DMS79 (cell line): ENCODE results near the gene C6orf132.

Experiments used
- DNase-seq: peaks from one replicate; lab custom pipeline; 2025; lab: John Stamatoyannopoulos, UW

C6orf132 gene

GRCh38 chr6:42104804-42105125, 37.7 kb downstream of the C6orf132 start:
- no peak for DNase-seq

DNA sequence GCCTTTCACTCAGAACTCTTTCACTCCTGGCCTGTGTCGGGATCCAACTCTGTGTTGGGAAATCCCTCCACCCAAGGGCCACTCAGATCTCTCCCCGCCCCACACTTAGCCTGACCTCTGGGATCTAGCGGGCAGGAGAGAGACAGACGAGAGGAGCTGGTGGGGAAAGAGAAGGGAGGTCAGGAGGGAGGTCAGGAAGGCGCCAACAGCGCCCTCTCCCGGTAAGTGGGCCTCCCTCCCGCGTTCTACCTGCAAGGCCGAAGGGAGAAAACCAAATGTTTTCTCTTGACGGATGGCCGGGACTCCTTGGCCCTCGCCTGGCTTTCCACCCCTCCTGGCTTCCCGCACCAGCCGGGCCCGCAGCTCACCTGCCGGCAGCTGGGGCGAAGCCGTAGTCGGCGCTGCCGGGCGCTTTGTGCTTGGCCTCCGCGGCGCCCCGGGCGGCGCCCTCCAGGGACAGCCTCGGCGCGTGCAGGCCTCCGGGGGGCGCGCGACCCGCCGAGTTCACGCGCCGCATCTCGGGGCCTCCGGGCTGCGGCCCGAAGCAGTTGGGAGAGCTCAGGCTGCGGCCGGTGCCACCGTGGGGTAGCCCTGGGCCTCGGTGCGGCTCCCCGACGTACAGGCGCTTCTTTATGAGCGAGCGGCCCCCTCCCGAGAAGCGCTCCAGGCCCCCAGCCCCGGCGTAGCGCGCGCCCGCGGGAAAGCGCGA, 38.2 kb downstream of the C6orf132 start:
- no peak for DNase-seq

DNA sequence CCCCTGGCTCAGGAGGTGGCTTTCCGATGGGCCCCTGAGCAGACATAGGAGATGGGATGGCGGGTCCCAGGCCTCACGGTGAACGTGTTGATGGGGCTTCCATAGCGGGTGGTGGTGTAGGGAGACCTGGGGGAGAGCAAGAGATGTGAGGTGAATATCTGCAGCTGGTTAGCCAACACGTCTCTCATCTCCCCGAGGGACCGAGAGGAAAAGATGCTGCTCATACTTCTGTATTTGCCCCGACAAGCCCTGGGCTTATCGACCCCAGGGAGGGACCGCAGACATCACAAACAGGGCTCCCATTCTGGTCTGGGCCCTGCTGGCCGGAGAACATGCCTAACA, 38.7 kb downstream of the C6orf132 start:
- DNase-seq = no peak

DNA sequence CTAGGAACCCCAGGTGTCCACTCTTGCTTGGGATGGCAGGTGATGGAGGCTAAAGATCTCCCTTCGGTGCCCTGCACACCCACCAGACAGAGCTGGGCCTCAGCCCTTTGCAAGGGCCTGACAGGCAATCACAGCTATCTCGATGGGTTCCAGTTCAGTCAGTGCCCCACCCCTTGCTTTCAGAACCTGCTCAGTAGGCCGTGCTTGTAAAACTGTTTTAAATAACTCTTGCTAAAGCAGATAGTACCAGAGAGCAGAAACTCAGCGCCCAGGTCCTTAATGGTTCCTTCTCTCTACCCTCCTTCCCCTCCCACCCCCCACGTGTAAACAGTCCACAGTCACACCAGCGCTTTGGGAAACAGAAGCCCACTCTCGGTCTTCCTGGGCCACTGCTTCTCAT, 39.2 kb downstream of the C6orf132 start:
- no peak for DNase-seq

GRCh38 chr6:42101186-42101657, 41.2 kb downstream of the C6orf132 start:
- no peak for DNase-seq

GRCh38 chr6:42100029-42100901, 42.2 kb downstream of the C6orf132 start:
- no peak for DNase-seq

- DNase-seq = peak; percentile 17
Measured at GRCh38 chr6:42099340-42100028, 42.9 kb downstream of the C6orf132 start.

DNA sequence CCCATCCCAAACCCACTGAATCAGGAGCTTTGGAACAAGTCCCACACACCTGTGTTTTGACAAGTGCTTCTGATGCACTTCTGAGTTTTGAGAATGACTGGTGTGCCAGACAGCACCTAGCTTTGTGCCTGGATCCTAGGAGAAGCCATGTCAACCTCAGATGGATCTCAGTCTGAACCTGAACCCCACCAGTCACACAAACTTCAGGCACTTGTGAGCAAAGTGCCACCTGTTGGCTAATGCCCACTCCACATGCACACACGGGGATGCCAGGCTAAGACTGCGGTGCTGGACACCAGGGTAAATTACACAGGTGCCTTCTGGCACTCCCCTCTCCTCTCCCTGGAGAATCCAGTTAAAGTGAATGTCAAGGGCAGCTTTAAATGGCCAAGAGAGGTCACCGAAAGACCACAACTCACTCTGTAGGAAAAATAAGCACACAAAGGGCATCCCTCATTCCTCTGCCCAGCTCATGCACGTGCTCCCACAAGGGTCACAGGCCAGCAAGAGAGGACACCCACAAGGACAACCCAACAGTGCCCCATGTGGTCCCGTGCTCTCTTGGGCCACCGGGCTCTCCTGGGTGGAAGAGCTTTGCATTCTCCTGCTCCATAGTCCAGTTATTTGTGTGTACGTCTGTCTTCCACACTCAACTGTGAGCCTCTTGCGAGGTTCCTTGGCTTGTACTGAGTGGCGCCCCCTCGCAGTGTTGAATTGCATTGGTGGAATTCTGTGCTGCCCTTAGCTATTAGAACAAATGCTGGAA, 46.5 kb downstream of the C6orf132 start:
- no peak for DNase-seq

DNA sequence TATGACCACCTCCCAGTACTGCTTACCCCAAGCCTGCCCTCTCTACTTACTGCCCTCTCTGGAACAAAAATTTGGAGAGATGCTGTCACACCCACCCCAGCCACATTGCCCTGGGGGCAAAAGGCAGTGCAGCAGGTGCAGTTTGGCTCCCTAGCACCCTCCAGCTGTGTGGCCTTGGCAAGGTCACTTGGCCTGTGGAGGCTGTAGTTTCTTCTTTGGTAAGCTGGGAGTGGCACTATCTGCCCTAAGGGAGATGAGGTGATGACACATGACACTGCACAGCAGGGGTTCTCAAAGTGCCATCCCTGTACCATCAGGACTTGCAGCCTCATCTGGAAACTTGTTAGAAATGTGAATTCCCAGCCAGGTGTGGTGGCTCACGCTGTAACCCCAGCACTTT, 47.3 kb downstream of the C6orf132 start:
- no peak for DNase-seq

DNA sequence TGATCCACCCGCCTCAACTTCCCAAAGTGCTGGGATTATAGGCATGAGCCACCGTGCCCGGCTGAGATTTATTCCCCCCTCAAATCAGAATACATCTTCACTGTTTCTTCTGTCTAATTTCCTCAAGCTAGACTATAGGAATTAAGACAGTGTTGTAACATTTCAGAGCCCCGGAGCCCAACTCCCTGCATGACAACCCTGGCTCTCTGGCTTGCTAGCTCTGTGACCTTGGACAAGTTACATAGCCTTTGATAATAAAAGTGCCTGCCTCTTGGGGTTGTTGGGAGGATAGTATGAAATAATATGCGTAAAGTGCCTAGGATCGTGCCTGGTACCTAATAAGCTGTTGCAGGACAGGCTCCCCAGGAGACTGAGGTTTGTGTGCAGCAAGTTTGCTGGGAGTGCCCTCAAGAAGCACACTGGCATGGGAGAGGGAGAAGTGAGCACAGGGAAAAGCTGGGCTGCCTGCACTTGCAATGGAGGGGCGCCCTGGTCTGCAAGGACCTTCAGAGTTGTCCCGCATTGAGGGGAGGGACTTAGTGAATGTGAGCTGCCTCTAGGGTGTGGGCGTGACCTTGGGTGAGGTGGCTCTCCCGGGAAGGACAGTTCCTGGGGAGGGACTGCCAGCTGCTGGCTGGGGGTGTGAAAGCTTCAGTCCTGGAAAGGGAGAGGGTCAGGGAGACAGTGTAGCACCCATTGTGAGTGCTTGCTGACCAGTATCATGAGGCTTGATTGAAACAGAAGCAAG, 48.7 kb downstream of the C6orf132 start:
- no peak for DNase-seq

DNA sequence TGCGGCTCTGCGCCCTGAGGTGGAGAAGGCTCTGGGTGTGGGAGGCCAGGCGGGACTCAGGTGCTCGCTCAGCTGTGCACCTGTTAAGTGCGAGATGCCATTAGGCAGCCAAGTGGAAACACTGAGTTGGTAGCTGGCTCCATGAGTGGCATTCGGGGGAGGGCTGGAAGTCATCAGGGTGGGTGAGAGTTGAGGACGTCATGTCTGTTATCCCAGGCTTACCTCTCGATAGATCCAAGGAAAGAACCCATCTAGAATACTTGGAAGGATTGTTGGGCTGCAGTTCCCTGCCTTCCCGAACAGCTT, 50.7 kb downstream of the C6orf132 start:
- peak; percentile 92 for DNase-seq

- no peak for DNase-seq
Measured at GRCh38 chr6:42090819-42091717, 51.4 kb downstream of the C6orf132 start.

- no peak for DNase-seq
Measured at GRCh38 chr6:42088101-42088591, 54.3 kb downstream of the C6orf132 start.

GRCh38 chr6:42086046-42087035, 56.1 kb downstream of the C6orf132 start:
- DNase-seq = no peak

- DNase-seq = no peak
Measured at GRCh38 chr6:42084889-42085288, 57.5 kb downstream of the C6orf132 start.

DNA sequence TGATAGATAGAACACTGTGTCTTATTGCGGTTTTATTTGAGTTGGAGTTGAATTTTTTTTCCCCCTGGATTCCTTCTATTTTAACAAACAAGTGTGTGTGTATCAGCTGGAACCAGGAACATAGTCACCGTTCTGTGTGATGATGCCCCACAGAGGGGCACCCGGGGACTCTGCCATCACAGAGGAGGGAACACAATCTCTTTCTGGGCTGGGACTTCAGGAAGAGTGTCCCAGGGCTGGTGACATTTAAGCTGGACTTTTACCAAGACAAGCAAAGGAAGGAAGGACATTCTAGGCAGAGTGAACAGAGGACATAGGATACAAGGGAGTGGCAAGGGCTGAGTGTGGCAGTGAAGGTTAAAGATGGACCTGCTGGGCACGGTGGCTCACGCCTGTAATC, 58.9 kb downstream of the C6orf132 start:
- DNase-seq = no peak

- DNase-seq = no peak
Measured at GRCh38 chr6:42079941-42080464, 62.4 kb downstream of the C6orf132 start.

- DNase-seq = no peak
Measured at GRCh38 chr6:42078386-42078785, 64.0 kb downstream of the C6orf132 start.
